Hematopoietic multipotent progenitor cell treated with erythropoietin and hydrocortisone succinate and interleukin-3 and kit ligand, for 17 days (in vitro differentiated cells): ENCODE measurements around the gene TDRD6.

ENCODE experiments used
- DNase-seq: peaks from one replicate; pipeline ENCODE4 v3.0.0-alpha.2; 2015; ENCODE audit warnings: low spot score

Gene TDRD6

DNA sequence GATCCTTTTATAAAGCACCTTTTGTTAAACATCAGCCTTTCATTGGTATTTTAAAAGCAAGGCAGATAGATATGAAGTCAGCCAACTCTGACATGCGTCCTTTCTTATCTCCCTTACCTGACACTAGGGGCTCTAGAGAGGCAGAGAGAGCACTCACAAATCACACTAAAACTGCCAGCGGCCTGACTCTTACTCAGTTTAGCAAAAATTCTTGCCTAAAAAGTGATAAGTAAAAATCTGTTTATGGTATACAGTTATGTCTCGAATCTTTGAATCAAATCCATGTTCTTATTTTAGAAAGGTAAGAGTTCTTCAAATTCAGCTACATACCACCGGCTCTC, 10.4 kb upstream of the TDRD6 start:
- DNase-seq = no peak

DNA sequence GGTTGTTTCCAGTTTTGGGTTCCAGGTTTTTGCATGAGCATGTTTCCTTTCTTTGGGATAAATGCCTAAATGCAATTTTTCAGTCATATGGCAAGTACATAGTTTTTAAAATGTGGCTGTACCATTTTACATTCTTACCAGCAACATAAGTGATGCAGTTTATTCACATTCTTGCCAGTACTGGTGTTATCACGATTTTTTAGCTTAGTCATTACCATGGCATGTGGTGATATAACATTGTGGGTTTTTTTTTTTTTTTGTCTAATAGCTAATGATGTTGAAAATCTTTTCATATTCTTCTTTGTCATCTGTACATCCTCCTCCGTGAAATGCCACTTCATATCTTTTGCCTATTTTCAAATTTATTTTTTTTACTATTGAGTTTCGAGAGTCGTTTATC, 2.9 kb upstream of the TDRD6 start:
- DNase-seq = no peak

DNA sequence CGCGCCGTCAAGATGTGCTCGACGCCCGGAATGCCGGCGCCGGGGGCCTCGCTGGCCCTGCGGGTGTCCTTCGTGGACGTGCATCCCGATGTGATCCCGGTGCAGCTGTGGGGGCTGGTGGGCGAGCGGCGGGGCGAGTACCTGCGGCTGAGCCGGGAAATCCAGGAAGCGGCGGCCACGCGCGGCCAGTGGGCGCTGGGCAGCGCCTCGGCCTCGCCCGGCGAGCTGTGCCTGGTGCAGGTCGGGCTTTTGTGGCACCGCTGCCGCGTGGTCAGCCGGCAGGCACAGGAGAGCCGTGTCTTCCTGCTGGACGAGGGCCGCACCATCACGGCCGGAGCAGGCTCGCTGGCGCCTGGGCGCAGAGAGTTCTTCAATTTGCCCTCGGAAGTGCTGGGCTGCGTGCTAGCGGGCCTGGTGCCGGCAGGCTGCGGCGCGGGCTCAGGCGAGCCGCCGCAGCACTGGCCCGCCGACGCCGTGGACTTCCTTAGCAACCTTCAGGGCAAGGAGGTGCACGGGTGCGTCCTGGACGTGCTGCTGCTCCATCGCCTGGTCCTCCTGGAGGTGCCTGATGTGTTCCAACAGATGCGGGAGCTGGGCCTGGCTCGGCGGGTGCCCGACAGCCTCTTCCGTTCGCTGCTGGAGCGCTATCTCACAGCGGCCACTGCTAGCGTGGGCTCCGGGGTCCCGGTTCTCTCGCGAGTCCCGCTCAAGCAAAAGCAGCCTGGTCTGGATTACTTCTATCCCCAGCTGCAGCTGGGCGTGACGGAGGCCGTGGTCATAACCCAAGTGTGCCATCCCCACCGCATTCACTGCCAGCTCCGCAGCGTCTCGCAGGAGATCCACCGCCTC, 656 bp downstream of the TDRD6 start:
- no peak for DNase-seq

DNA sequence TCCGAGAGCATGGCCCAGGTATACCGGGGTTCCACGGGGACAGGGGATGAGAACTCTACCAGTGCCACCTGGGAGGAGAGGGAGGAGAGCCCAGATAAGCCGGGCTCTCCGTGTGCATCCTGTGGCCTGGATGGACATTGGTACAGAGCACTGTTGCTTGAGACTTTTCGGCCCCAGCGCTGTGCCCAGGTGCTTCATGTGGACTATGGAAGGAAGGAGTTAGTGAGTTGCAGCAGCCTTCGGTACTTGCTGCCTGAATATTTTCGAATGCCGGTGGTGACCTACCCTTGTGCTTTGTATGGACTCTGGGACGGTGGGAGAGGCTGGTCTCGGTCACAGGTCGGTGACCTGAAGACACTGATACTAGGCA, 1.3 kb downstream of the TDRD6 start:
- no peak for DNase-seq

DNA sequence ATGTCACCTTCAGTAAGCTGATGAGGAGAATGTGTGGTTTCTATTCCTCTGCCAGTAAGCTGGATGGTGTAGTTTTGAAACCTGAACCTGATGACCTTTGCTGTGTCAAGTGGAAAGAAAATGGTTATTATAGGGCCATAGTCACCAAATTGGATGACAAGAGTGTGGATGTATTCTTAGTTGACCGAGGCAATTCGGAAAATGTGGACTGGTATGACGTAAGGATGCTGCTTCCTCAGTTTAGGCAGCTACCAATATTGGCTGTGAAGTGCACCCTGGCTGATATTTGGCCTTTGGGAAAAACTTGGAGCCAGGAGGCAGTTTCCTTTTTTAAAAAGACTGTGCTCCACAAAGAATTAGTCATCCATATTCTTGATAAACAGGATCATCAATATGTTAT, 2.0 kb downstream of the TDRD6 start:
- DNase-seq = no peak

DNA sequence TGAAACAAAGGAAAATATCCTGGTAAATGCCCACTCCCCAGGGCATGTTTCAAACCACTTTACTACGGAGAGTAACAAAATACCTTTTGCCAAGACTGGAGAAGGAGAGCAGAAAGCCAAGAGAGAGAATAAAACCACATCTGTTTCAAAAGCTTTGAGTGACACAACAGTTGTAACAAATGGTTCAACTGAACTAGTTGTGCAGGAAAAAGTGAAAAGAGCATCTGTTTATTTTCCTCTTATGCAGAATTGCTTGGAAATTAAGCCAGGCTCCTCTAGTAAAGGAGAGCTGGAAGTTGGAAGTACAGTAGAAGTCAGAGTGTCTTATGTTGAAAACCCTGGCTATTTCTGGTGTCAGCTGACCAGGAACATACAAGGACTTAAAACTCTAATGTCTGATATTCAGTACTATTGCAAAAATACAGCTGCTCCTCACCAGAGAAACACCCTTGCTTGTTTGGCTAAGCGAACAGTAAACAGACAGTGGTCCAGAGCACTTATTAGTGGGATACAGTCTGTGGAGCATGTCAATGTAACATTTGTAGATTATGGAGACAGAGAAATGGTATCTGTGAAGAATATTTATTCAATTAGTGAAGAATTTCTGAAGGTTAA, 2.6 kb downstream of the TDRD6 start:
- DNase-seq = no peak

DNA sequence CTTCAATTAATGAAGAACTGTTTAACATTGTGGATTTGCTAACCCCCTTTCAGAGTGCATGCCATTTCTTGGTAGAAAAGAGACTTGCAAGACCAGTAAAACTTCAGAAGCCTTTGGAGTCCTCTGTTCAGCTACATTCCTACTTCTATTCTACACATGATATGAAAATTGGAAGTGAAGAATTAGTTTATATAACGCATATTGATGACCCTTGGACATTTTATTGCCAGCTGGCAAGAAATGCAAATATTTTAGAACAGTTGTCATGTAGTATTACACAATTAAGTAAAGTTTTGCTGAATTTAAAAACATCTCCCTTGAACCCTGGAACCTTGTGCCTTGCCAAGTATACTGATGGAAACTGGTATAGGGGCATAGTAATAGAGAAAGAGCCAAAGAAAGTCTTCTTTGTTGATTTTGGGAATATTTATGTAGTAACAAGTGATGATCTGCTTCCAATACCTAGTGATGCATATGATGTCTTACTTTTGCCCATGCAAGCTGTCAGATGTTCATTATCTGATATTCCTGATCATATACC, 3.3 kb downstream of the TDRD6 start:
- no peak for DNase-seq

DNA sequence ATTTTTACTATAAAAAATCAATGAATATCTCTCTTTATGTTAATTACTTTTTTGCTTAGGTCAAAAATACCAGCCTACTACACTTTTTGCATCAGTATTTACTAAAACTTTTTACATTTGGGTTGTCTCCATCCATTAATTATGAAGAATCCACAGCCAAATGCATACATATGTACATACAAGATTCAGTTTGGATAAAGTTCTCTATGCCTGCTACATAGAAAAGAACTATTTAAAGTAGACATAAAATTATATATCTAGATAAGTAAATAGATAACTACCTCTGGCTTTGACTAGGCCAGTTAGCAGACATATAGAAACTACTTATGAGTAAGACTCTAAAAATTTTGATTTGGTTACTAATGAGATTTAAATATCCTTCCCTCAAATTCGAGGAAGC, 12.3 kb downstream of the TDRD6 start:
- DNase-seq = no peak

DNA sequence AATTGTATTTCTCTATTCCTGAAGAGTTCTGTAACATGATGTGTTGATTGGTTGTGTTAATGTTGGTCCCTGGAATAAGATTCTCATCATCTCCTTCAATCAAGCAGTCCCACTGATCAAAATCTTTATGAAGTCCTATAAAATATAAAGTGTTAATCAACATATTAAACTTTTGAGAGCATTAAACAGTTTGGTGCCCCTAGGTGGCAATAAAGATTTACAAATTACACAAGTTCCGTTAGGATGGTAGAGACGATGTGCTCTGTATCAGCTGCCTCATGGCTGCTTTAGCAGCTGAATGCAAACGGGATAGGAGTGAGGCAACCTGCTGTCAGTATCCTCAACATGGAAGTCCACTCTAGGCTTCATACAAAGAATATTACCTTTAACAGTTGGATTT, 16.9 kb downstream of the TDRD6 start:
- DNase-seq = no peak

DNA sequence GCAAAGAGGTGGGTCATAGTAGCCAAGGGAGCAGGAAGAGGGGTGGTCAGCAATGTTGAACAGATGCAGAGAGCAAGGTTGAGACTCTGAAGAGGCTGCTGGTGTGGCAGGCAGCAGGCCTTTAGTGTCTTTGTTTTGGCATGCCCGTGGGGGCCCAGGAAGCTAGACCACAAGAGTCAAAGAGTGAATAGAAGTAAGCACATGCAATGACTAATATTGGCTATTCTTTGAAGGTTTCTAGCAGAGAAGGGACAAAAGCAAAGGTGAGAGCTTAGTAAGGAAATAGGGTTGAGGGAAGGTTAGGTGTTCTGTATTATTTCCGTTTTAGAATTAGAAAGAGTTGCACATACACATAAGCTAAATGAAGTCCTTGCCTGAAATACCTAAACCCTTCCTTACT, 18.8 kb downstream of the TDRD6 start:
- no peak for DNase-seq

DNA sequence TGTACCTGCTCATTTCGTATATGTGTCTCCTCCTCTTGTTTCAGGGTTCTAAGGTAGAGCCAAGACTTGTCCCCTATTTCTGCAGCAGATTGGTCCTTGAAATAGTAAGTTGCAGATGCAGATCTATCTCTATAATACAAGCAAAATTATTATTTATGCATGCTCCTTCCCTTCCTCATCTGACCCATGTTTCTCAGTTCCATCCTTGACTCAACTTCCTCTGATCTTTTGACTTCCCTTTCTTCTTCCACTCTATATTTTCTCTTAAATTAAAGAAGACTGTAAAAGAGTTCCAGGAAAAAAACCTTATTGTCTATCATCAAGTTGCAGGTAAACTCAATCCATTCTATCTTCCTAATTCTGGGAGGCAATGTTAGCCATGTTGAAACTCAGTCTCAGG, 23.8 kb downstream of the TDRD6 start:
- no peak for DNase-seq

DNA sequence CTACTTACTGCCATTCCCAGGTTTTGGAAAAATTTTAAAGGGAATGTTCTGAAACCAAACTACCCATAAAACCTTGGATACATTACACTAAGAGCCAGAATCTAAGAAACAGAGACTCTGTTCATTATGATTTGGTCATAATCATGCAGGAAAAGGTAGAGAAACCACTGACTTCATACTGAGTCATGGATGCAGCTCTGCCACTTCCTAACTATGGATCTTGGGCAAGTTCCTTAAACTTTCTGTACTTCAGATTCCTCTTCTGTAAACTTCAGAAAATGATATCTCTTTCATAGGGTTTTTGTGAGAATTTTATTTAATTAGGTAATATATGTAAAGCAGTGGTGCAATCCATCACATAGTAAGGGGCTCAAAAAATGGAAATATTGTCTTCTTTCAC, 27.5 kb downstream of the TDRD6 start:
- no peak for DNase-seq

DNA sequence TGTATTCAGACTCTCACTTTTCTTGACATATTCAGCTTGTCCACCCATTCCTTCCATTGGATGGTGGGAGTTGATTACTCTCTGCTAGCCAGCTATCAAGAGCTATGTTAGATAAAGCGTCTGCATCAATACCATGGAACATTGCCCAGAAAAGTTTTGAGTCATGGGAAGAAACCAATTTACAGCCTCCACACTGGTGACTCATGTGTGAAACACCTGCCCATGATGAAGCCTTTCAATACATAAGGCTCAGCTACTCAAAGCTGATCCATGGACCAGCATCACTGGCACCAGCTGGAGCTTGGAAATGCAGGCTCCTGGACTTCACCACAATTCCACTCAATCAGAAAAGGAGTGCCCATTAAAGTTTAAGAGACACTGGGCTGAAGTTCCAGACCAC, 31.4 kb downstream of the TDRD6 start:
- DNase-seq = no peak

DNA sequence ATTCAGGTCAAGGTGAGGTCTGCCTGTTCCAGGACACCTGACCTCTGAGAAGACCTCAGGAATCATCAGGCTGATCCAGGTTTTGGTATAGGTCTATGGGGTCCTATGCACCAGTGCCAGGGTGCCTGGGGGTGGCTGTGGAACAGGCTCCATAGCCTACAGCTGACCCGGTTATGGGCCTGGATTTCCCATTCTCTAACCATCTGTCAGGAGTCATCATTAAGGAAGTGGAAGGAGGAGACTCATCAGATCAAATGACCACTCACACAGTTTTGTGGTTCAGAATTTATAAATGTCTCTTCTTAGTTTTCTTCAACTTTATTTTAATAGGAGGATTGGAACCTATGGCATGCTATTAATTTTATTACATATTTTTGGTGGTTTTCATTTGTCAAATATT, 32.7 kb downstream of the TDRD6 start:
- DNase-seq = no peak

DNA sequence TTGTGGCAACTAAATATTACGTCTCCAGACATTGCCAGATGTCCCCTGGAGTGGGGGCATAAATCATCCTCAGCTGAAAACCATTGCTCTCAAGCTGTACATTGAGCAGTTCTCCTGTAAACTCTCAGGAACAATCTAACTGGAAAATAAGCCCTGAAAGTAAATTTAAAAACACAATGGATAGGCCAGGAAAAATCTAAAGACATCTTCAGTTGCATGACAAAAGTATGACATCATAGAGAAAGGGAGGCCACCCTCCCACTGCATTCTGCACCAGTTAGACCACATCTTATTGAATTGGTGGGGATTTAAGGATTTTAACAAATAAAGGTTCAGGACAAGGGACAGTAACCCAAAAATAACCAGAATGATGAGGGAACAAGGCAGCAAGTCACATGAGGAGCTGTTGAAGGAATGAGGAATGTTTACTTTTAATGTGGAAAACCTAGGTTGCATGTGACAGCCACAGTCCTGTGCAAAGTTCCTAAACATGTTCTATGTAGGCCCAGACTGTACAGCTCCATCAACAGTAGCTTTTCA, 42.2 kb downstream of the TDRD6 start:
- DNase-seq = no peak

DNA sequence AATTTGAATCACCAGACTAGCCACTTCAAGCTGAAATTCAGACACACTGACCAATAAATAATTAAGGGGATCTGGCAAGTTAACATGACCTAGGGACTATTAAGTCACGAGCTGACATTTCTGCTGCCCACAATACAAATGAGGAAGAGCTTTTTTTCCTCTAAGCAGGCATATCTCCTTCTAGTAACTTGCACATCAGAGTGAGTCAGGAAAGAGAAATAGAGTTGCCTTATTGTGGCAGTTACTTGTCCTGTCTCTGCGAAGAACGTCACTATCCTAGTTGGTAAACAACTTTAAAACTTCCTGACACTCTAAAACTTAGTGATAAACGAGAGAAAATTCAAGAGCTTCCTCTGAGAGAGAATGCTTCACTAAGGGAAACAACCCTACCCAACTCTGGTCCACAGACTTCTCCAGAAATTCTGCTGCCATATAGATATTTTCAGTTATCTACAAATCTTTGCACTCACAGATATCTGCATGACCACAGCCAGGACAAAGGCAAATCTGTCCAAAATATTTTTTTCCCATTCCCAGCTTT, 43.3 kb downstream of the TDRD6 start:
- no peak for DNase-seq

DNA sequence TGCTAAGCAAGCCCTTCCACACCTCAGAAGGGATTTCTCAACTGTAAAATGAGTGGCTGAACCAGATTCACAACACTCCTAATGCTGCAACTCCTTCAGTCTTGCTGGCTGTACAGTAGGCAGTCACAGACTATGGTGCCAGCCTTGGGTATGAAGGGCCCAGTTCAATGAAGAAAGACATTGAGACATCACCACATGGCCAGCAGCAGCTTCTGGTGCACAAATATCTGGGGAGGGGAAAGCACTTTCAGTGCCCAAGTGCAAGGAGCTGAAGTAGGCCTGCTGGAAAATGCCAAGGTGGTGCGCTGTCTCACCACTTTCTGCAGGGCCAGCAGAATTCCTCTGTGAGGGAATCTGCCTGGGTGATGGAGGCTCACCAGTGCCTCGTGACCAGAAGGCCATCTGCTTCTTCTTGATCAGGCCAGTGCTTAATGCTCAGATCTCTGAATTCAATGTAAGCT, 45.7 kb downstream of the TDRD6 start:
- DNase-seq = no peak

DNA sequence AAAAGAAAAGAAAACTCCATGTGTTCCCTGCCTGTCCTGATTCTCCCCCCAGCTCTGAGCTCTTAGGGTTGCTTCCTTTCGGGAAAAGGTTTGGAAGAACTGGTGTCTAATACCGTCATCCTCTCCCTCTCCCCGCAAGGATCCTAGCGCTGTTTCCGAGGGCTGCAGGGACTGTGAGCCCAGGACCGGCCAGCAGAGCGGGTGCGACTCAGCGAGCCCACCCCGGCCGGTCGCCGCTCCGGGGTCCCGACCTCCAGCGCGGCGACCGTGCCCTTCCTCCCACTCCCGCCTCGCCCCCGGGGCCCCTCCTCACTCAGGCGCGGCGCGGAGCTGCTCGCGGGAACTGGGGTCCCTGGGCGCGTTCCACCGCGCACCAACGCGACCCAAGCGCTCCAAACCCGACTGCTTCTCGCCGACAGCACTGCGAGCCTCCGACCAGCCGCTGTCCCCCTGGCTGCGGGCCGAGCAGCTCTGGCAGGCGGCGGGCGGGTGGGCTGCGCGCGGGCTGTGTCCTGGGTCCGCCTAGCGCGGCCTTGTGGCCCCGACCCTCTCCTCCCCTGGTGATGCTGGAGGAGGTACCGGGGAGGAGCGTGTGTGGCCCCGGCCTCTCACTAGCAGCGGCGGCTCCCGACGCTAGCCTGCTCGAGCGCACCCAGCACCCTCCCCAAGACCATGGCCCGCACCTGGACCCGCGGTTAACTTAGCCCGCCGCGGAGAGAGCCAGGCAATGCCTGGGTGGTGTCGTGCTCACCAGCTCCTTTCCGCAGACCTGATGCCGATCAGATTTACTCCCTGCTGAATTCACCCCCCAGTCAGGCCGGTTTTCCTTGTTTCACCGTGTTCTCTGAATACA, 47.4 kb downstream of the TDRD6 start, which contains the start of gene PLA2G7:
Gene PLA2G7 (minus strand): TSS at position 509 of the 853 bp plus-strand sequence. CDS start 12,484 bp downstream, outside the sequence.
- DNase-seq = no peak

DNA sequence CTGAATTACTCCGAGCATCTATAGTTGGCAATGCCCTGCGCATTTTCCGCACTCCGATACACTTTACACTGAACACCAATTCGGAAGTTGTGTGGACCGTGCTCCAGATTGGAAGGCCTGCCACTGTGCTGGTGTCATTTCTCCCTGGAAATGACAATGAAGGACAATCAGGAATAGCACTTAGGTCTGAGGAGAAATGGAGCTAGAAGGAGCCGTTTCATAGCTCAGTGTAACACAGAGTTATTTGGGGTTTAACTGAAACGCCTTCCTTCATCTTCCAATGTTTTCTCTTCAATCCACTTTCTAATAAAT, 48.0 kb downstream of the TDRD6 start:
- DNase-seq = no peak

DNA sequence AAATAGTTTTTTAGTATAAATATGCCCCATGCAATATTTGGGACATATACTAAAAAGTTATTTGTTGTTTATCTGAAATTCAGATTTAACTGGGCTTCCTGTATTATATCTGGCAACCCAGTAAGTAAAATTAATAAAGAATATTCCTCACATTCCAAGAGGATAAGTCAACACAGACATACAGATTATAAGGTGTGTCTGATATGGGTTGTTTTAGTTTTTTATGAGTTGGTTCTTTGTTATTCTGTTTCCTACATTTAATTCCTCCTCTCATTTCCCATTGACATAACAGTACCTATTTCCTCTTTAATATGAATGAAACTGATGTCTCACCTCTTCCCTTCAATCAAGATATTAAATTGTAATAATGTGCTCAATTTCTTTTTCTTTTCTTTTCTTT, 49.2 kb downstream of the TDRD6 start:
- no peak for DNase-seq

DNA sequence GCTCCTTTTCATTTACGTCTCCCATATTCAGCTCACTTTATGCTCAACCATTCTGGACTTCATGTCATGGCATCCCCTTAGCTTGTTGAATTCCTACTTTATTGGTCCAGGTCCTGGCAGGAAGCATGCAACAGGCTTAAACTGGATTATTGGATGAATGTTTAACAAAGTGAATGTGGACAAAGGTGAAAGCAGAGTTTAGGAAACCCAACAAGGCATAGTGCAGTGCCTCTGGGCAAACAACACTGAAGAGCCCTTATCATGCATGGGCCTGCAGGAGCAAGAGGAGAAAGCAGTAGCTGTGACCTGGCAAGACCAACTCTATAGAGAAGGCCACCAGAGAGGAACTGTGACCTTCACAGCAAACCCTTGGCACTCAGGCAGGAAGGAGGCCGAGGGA, 53.8 kb downstream of the TDRD6 start:
- no peak for DNase-seq

DNA sequence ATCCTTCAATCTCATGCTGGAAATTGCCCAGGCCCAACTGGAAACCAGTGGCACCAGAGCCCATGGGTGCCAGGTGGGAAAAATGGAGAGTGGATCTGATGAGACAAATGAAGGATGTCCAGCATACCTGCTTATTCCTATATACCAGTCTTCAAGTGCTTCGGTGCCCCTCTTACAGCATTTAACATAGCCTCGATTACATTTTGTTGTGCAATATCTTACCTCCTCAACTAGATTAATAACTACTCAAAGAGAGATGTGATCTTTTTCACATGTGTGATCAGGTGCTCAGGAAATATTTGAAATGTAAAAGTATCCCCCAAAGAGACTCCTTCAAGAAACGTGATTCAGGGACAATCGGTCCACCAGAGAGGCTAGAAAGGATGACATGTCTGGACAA, 54.2 kb downstream of the TDRD6 start:
- DNase-seq = no peak
